ENCODE results near the gene RABGGTA. TPM values are rescaled to one million over a fixed set of nuclear protein-coding genes. Genes with fewer than 3 reads are reported as not detected.

The RABGGTA gene
- polyA plus RNA-seq, 2 of the 4 experiments (the other 2 are of a cell fraction), result 18.6 to 21.9 TPM

- TF ChIP-seq ATOH8 (CRISPR knock-in tag; IDR thresholded peaks at IDR 0.05; ENCODE audit: low read depth) (no peak), RCOR1 (IDR thresholded peaks at IDR 0.05; ENCODE audit: low read depth, low read length) (no peak), ZFP36 (IDR thresholded peaks at IDR 0.05; ENCODE audit: borderline replicate concordance, partially characterized antibody) (no peak), EHF (CRISPR knock-in tag; IDR thresholded peaks at IDR 0.05) (no peak), RFX5 (IDR thresholded peaks at IDR 0.05) (no peak), KDM1A (IDR thresholded peaks at IDR 0.05; ENCODE audit: low read depth) (no peak), TP53 (CRISPR knock-in tag; IDR thresholded peaks at IDR 0.05) (no peak), CTCF (IDR thresholded peaks at IDR 0.05) (no peak), PBX3 (IDR thresholded peaks at IDR 0.05) (peak; percentile 43; the same call in 1 of the 2 replicates), BCL3 (IDR thresholded peaks at IDR 0.05) (0 out of 3 replicates have a peak, but pooled peaks have one; percentile 18), CBX2 (IDR thresholded peaks at IDR 0.05; ENCODE audit: borderline replicate concordance, low read depth) (no peak), E2F6 (IDR thresholded peaks at IDR 0.05; ENCODE audit: borderline replicate concordance, low read depth) (peak; percentile 48; the same call in 1 of the 2 replicates), ESRRA (IDR thresholded peaks at IDR 0.05; ENCODE audit: borderline replicate concordance, low read length) (no peak), SMC3 (IDR thresholded peaks at IDR 0.05) (no peak), TFCP2L1 (CRISPR knock-in tag; IDR thresholded peaks at IDR 0.05) (no peak), ELK1 (IDR thresholded peaks at IDR 0.05; ENCODE audit: low read depth, low read length) (no peak), JUN (IDR thresholded peaks at IDR 0.05) (peak in 1 of 2 experiments; percentile 78; a peak in 4 of 5 replicates), CBX8 (IDR thresholded peaks at IDR 0.05) (no peak), HEYL (CRISPR knock-in tag; IDR thresholded peaks at IDR 0.05) (no peak), EP300 (IDR thresholded peaks at IDR 0.05) (no peak), RAD21 (conservative IDR thresholded peaks at IDR 0.05 in 1 of 2, IDR thresholded peaks at IDR 0.05 in 1 of 2) (no peak), RNF2 (IDR thresholded peaks at IDR 0.05; ENCODE audit: borderline replicate concordance, low read depth) (no peak), EHMT2 (IDR thresholded peaks at IDR 0.05; ENCODE audit: low read depth) (no peak)
These were observed 39.2 kb downstream of the RABGGTA start, which contains the start of gene NEDD8 (continued) for GRCh38 chr14:24232121-24232644.
